HepG2 (cell line): ENCODE data around the gene C18orf63. TPM values are rescaled to one million over a fixed set of nuclear protein-coding genes. Genes with fewer than 3 reads are reported as not detected.

ENCODE experiments used
- ATF5 ChIP-seq: sonication (generic); formaldehyde crosslinking; IDR thresholded peaks from 2 replicates; pipeline ENCODE4 v1.4.0; 2020; ENCODE audit warnings: mild to moderate bottlenecking, low read depth, missing genetic modification reagents
- CSRNP1 ChIP-seq: sonication (generic); formaldehyde crosslinking; IDR thresholded peaks from 2 replicates; pipeline ENCODE4 v1.8.1; 2023; ENCODE audit warnings: mild to moderate bottlenecking, missing genetic modification reagents
- DMAP1 ChIP-seq: IDR thresholded peaks from 2 replicates; pipeline ENCODE4 v1.6.1; 2016
- FOXK1 ChIP-seq: sonication (generic); formaldehyde crosslinking; IDR thresholded peaks from 2 replicates; pipeline ENCODE4 v1.4.0; 2020; ENCODE audit warnings: low read depth, missing genetic modification reagents, borderline replicate concordance
- HMGA1 ChIP-seq: sonication (generic); formaldehyde crosslinking; conservative IDR thresholded peaks from 2 replicates; pipeline ENCODE4 v1.4.0; 2020; ENCODE audit warnings: missing genetic modification reagents
- HMGXB4 ChIP-seq, 2 experiments: sonication (generic) in 1 of 2; formaldehyde crosslinking in 1 of 2; IDR thresholded peaks; 2 replicates each; pipeline versions ENCODE4 v1.4.0 to v1.6.1; 2018 to 2020; ENCODE audit warnings: missing genetic modification reagents in 2 of 2, borderline replicate concordance in 1 of 2, low read depth in 1 of 2, mild to moderate bottlenecking in 1 of 2, missing biosample characterization in 1 of 2
- PPARG ChIP-seq: conservative IDR thresholded peaks from 2 replicates; pipeline ENCODE4 v1.6.1; 2016; ENCODE audit warnings: missing biosample characterization, missing genetic modification reagents
- PRDM15 ChIP-seq: sonication (generic); formaldehyde crosslinking; IDR thresholded peaks from 2 replicates; pipeline ENCODE4 v1.4.0; 2020; ENCODE audit warnings: missing genetic modification reagents
- SYNCRIP ChIP-seq: fragments of 200-400 bp; formaldehyde crosslinking; IDR thresholded peaks from 2 replicates; pipeline ENCODE4 v1.6.1; 2018; ENCODE audit warnings: mild to moderate bottlenecking, low read depth, low read length; ENCODE audit not compliant: insufficient read depth
- ZNF570 ChIP-seq: sonication (generic); formaldehyde crosslinking; IDR thresholded peaks from 2 replicates; pipeline ENCODE4 v1.4.0; 2020; ENCODE audit warnings: mild to moderate bottlenecking, missing genetic modification reagents, borderline replicate concordance
- ZNF777 ChIP-seq: sonication (generic); formaldehyde crosslinking; IDR thresholded peaks from 2 replicates; pipeline ENCODE4 v1.4.0; 2020; ENCODE audit warnings: missing genetic modification reagents
- polyA plus RNA-seq, 8 experiments: library from polyadenylated mRNA; depleted of rRNA in 3 of 8; stranded (reverse) in 7 of 8; unstranded in 1 of 8; fragments of >200 nt; fragmentation: Illumina TruSeq in 4 of 8; extraction: Trizol in 4 of 8; gene quantifications; 2 replicates each; pipeline versions ENCODE4 v1.2.1 to v1.2.3, GENCODE V29; 2011 to 2016; ENCODE audit warnings: low read depth in 4 of 8, missing spikeins in 1 of 8, mixed read lengths in 1 of 8; ENCODE audit not compliant: insufficient read depth in 1 of 8
- total RNA-seq, 5 experiments: library from RNA; depleted of rRNA; stranded (reverse); fragments of >200 nt; fragmentation: Illumina TruSeq; extraction: Trizol; gene quantifications; 2 replicates each; pipeline ENCODE4 v1.2.3, GENCODE V29; 2016; ENCODE audit warnings: low read depth in 1 of 5

Gene C18orf63
- total and polyA plus RNA-seq, 2 of the 13 experiments (the other 11 are each of a cell fraction or from before 2014, with no cell fraction given): 0.01 TPM; not detected in 1

GRCh38 chr18:74376523-74376922 lies 60.9 kb downstream of the C18orf63 start (continued):
- TF ChIP-seq PRDM15: no peak
- no peak for TF ChIP-seq FOXK1 (CRISPR knock-in tag)
- TF ChIP-seq CSRNP1 (CRISPR knock-in tag): no peak
- TF ChIP-seq SYNCRIP: no peak
- no peak for TF ChIP-seq HMGXB4 (CRISPR knock-in tag; IDR thresholded peaks at IDR 0.05; ENCODE audit: borderline replicate concordance in 1 of 2, low read depth in 1 of 2)
- TF ChIP-seq ATF5 (CRISPR knock-in tag): no peak
- TF ChIP-seq DMAP1 (CRISPR knock-in tag): no peak
- TF ChIP-seq ZNF570 (CRISPR knock-in tag): no peak
- no peak for TF ChIP-seq HMGA1 (CRISPR knock-in tag)
- no peak for TF ChIP-seq PPARG (CRISPR knock-in tag)
- TF ChIP-seq ZNF777 (CRISPR knock-in tag): no peak
